Nephron (organoid): ENCODE data around the gene FKBP10.

ENCODE experiments used
- H3K27ac Mint-ChIP-seq, 3 experiments: 2 replicates each; pipeline ENCODE4 v1.8.0; 2020; ENCODE audit warnings: mixed read lengths in 3 of 3, mild to moderate bottlenecking in 2 of 3, moderate library complexity in 1 of 3
- H3K27me3 Mint-ChIP-seq: 2 replicates; pipeline ENCODE4 v1.8.0; 2021; ENCODE audit warnings: low read depth, mild to moderate bottlenecking, moderate library complexity, mixed read lengths
- H3K36me3 Mint-ChIP-seq: 2 replicates; pipeline ENCODE4 v1.8.0; 2020; ENCODE audit warnings: low read depth, mixed read lengths
- H3K4me1 Mint-ChIP-seq: 2 replicates; pipeline ENCODE4 v1.8.0; 2020; ENCODE audit warnings: mixed read lengths
- H3K4me3 Mint-ChIP-seq, 3 experiments: 2 replicates each; pipeline ENCODE4 v1.8.0; 2020; ENCODE audit warnings: mild to moderate bottlenecking in 3 of 3, mixed read lengths in 3 of 3, moderate library complexity in 2 of 3
- H3K9me3 Mint-ChIP-seq: 2 replicates; pipeline ENCODE4 v1.8.0; 2020; ENCODE audit warnings: mixed read lengths
- CTCF ChIP-seq, 3 experiments: fragments of 200-600 bp; sonication (generic); IDR thresholded peaks; one replicate each; pipeline ENCODE4 v1.5.0; 2021; ENCODE audit warnings: antibody characterized with exemption in 3 of 3; ENCODE audit not compliant: unreplicated experiment in 3 of 3

The FKBP10 gene

GRCh38 chr17:41860254-41860931 lies 47.6 kb downstream of the FKBP10 start:
- peak overlapping the region in 2 of 3 experiments; percentile 23 to 46 for H3K27ac Mint-ChIP-seq
- no peak for TF ChIP-seq CTCF (IDR thresholded peaks at IDR 0.05; ENCODE audit: unreplicated experiment in 3 of 3)
- peaks cover 11% of the 10 kb centered on the region for H3K4me1 Mint-ChIP-seq
- H3K9me3 Mint-ChIP-seq: no peaks in the 10 kb centered on the region
- no peaks in the 10 kb centered on the region for H3K27me3 Mint-ChIP-seq
- peaks cover 4% of the 10 kb centered on the region for H3K36me3 Mint-ChIP-seq
- peak overlapping the region in 1 of 3 experiments; percentile 14 for H3K4me3 Mint-ChIP-seq

- no peak overlapping the region for H3K4me3 Mint-ChIP-seq
- H3K4me1 Mint-ChIP-seq: peaks cover 11% of the 10 kb centered on the region
- H3K27ac Mint-ChIP-seq: no peak overlapping the region
These were observed 50.5 kb downstream of the FKBP10 start for GRCh38 chr17:41863074-41863848.

GRCh38 chr17:41864498-41864835 lies 51.7 kb downstream of the FKBP10 start:
- H3K36me3 Mint-ChIP-seq: peaks cover 28% of the 10 kb centered on the region
- no peaks in the 10 kb centered on the region for H3K27me3 Mint-ChIP-seq
- no peak overlapping the region for H3K4me3 Mint-ChIP-seq
- no peak overlapping the region for H3K27ac Mint-ChIP-seq
- TF ChIP-seq CTCF (IDR thresholded peaks at IDR 0.05; ENCODE audit: unreplicated experiment in 3 of 3): no peak
- peaks cover 11% of the 10 kb centered on the region for H3K4me1 Mint-ChIP-seq
- no peaks in the 10 kb centered on the region for H3K9me3 Mint-ChIP-seq

More at GRCh38 chr17:41863074-41863848, 50.5 kb downstream of the FKBP10 start:
- Mint-ChIP-seq H3K36me3 (peaks cover 16% of the 10 kb centered on the region), H3K9me3 (no peaks in the 10 kb centered on the region), H3K27me3 (no peaks in the 10 kb centered on the region)
- no peak for TF ChIP-seq CTCF (IDR thresholded peaks at IDR 0.05; ENCODE audit: unreplicated experiment in 3 of 3)

- Mint-ChIP-seq H3K9me3 (no peaks in the 10 kb centered on the region), H3K4me1 (peaks cover 11% of the 10 kb centered on the region), H3K27ac (peak within 1 kb of the TSS in 1 of 3 experiments; percentile 94), H3K27me3 (no peaks in the 10 kb centered on the region), H3K36me3 (peaks cover 32% of the 10 kb centered on the region), H3K4me3 (peak within 1 kb of the TSS in 1 of 3 experiments; percentile 13)
- no peak for TF ChIP-seq CTCF (IDR thresholded peaks at IDR 0.05; ENCODE audit: unreplicated experiment in 3 of 3)
These were observed 52.2 kb downstream of the FKBP10 start, which contains the start of gene KLHL11 for GRCh38 chr17:41864836-41865595. Gene KLHL11 (minus strand): TSS chr17:41865423. CDS start chr17:41865370, 53 bp downstream.

- H3K36me3 Mint-ChIP-seq: peaks cover 34% of the 10 kb centered on the region
- H3K4me1 Mint-ChIP-seq: peaks cover 8% of the 10 kb centered on the region
- H3K9me3 Mint-ChIP-seq: no peaks in the 10 kb centered on the region
- H3K27me3 Mint-ChIP-seq: no peaks in the 10 kb centered on the region
- peak overlapping the region in 1 of 3 experiments; percentile 94 for H3K27ac Mint-ChIP-seq
- no peak for TF ChIP-seq CTCF (IDR thresholded peaks at IDR 0.05; ENCODE audit: unreplicated experiment in 3 of 3)
- no peak overlapping the region for H3K4me3 Mint-ChIP-seq
These were observed 52.7 kb downstream of the FKBP10 start for GRCh38 chr17:41865596-41865893.
